Measurements from ENCODE around the gene CDKL5. TPM values are rescaled to one million over a fixed set of nuclear protein-coding genes. Genes with fewer than 3 reads are reported as not detected.

CDKL5 gene
- total RNA-seq, 1 donor, result 1.9 TPM

- DNase-seq (ENCODE audit: low read depth in 2 of 3, low spot score in 2 of 3), result no peak
Observed at GRCh38 chrX:18455384-18455783, 30.0 kb downstream of the CDKL5 start.

- DNase-seq (ENCODE audit: low read depth in 2 of 3, low spot score in 2 of 3), result no peak
Observed at GRCh38 chrX:18457000-18457399, 31.6 kb downstream of the CDKL5 start.

- DNase-seq (ENCODE audit: low read depth in 2 of 3, low spot score in 2 of 3), result no peak
Observed at GRCh38 chrX:18461431-18461830, 36.0 kb downstream of the CDKL5 start.

- no peak for DNase-seq (ENCODE audit: low read depth in 2 of 3, low spot score in 2 of 3)
Observed at GRCh38 chrX:18464499-18464898, 39.1 kb downstream of the CDKL5 start.

GRCh38 chrX:18465051-18465450 lies 39.6 kb downstream of the CDKL5 start:
- no peak for DNase-seq (ENCODE audit: low read depth in 2 of 3, low spot score in 2 of 3)

GRCh38 chrX:18468599-18468998 lies 43.2 kb downstream of the CDKL5 start:
- DNase-seq (ENCODE audit: low read depth in 2 of 3, low spot score in 2 of 3), result no peak

GRCh38 chrX:18471296-18471695 lies 45.9 kb downstream of the CDKL5 start:
- DNase-seq (ENCODE audit: low read depth in 2 of 3, low spot score in 2 of 3), result no peak

GRCh38 chrX:18490806-18491555 lies 65.6 kb downstream of the CDKL5 start:
- peak in 2 of 3 donors; percentile 4 to 57 for DNase-seq (ENCODE audit: low read depth in 2 of 3, low spot score in 2 of 3)

- no peak for DNase-seq (ENCODE audit: low read depth in 2 of 3, low spot score in 2 of 3)
Observed at GRCh38 chrX:18491587-18492340, 66.4 kb downstream of the CDKL5 start.

- no peak for DNase-seq (ENCODE audit: low read depth in 2 of 3, low spot score in 2 of 3)
Observed at GRCh38 chrX:18534949-18535348, 109.5 kb downstream of the CDKL5 start.

- DNase-seq (ENCODE audit: low read depth in 2 of 3, low spot score in 2 of 3), result no peak
Observed at GRCh38 chrX:18537068-18537467, 111.7 kb downstream of the CDKL5 start.

- no peak for DNase-seq (ENCODE audit: low read depth in 2 of 3, low spot score in 2 of 3)
Observed at GRCh38 chrX:18537524-18537923, 112.1 kb downstream of the CDKL5 start.

GRCh38 chrX:18542131-18542530 lies 116.7 kb downstream of the CDKL5 start:
- no peak for DNase-seq (ENCODE audit: low read depth in 2 of 3, low spot score in 2 of 3)

GRCh38 chrX:18542905-18543304 lies 117.5 kb downstream of the CDKL5 start:
- no peak for DNase-seq (ENCODE audit: low read depth in 2 of 3, low spot score in 2 of 3)

- DNase-seq (ENCODE audit: low read depth in 2 of 3, low spot score in 2 of 3), result peak in 1 of 3 donors; percentile 1
Observed at GRCh38 chrX:18543738-18544137, 118.3 kb downstream of the CDKL5 start.

GRCh38 chrX:18545771-18546170 lies 120.4 kb downstream of the CDKL5 start:
- no peak for DNase-seq (ENCODE audit: low read depth in 2 of 3, low spot score in 2 of 3)

- DNase-seq (ENCODE audit: low read depth in 2 of 3, low spot score in 2 of 3), result no peak
Observed at GRCh38 chrX:18548996-18549395, 123.6 kb downstream of the CDKL5 start.

GRCh38 chrX:18549643-18550042 lies 124.2 kb downstream of the CDKL5 start:
- no peak for DNase-seq (ENCODE audit: low read depth in 2 of 3, low spot score in 2 of 3)

GRCh38 chrX:18557879-18558278 lies 132.5 kb downstream of the CDKL5 start:
- DNase-seq (ENCODE audit: low read depth in 2 of 3, low spot score in 2 of 3), result no peak

GRCh38 chrX:18558799-18559198 lies 133.4 kb downstream of the CDKL5 start:
- DNase-seq (ENCODE audit: low read depth in 2 of 3, low spot score in 2 of 3), result no peak

GRCh38 chrX:18561020-18561419 lies 135.6 kb downstream of the CDKL5 start:
- DNase-seq (ENCODE audit: low read depth in 2 of 3, low spot score in 2 of 3), result no peak

- no peak for DNase-seq (ENCODE audit: low read depth in 2 of 3, low spot score in 2 of 3)
Observed at GRCh38 chrX:18565727-18566126, 140.3 kb downstream of the CDKL5 start.

Measured in hematopoietic multipotent progenitor cell (in vitro differentiated cells).